LoVo (cell line): ENCODE data around the gene ACY1.

Experiments used
- DNase-seq: peaks from one replicate; pipeline ENCODE4 v3.0.0-alpha.2; 2016; ENCODE audit warnings: low spot score

Gene ACY1

GRCh38 chr3:51963951-51964451, 19.3 kb upstream of the ACY1 start:
- no peak for DNase-seq

DNA sequence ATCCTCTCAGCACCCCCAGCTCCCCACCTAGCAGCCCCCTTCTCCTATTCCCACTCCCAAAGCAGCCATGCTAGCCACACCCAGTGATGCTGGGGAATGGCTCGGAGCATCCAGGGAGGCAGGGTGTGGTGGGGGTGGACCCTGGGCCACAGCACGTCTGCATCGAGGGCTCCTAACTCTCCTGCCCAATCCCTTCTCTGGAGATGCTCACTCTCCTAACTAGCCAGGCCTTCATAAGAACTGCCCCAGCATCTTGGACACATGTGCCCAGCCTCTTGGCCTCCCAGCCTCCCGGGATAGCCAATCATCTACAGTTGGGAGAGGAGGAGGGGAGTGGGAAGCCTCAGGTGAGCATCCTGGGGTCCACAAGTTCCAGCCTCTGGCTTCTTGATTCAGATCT, 18.8 kb upstream of the ACY1 start:
- DNase-seq: no peak

GRCh38 chr3:51966016-51966415, 17.3 kb upstream of the ACY1 start:
- DNase-seq: no peak

GRCh38 chr3:51966486-51966885, 16.8 kb upstream of the ACY1 start:
- DNase-seq: no peak

DNA sequence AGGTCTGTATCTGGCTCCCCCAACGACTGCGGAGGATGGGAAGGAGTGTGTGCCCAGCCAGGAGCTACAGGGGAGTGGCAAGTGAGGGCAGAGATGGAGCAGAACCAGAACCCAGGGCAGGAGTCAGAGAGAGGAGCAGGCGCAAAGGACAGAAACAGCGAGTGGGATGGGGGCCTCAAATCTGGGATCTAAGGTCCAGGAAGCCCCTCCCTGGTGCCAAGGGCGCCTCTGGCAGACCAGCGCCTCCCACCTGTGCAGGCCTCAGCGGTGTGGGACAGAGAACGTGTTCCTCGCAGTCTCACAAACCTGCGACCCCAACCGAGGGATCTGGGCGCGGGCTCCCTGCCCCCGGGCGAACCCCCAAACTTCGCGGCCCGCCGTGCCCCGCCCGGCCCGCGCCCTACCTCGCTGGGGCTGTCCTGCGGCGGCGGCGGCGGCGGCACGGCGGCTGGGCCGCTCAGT, 16.4 kb upstream of the ACY1 start:
- DNase-seq: no peak

- DNase-seq: peak; percentile 63
Measured at GRCh38 chr3:51967384-51968169, 15.8 kb upstream of the ACY1 start, which contains the start of gene PCBP4. Gene PCBP4 (minus strand): TSS chr3:51967454. CDS start chr3:51961240, 6,214 bp downstream.

GRCh38 chr3:51968170-51968775, 15.1 kb upstream of the ACY1 start:
- no peak for DNase-seq

- no peak for DNase-seq
Measured at GRCh38 chr3:51968883-51969678, 14.3 kb upstream of the ACY1 start.

- no peak for DNase-seq
Measured at GRCh38 chr3:51969841-51970240, 13.5 kb upstream of the ACY1 start.

DNA sequence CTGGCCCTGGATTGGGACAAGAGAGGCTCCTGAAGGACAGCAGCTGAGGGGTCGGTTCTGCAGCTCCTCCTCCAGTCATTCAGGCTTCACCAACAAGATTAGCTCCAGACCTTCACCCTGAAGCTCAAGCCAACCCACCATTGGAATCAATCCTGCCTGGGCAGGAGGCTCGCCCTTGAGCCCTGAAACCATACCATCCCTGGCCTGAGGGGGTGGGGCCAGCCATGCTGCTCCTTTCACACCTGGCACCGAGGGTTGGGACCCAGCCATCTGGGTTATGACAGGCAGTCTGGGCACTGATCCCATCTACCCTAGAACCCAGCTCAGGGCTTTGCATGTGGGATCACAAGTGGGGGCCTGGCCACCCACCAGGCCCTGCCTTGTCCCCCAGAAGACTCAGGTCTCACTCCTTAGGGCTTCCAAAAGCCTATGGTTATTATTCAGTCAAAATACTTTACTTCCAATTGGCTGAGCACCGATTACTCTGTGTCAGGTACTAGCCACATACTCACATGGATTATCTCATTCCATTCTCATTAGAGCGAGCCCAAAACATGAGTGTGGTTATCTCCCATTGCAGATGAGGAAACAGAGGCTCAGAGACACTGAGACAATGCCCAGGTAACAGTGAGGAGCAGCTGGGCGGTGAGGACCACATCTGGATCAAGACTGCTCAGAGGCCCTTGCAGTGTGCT, 12.6 kb upstream of the ACY1 start:
- no peak for DNase-seq

- DNase-seq: no peak
Measured at GRCh38 chr3:51971350-51971749, 12.0 kb upstream of the ACY1 start.

DNA sequence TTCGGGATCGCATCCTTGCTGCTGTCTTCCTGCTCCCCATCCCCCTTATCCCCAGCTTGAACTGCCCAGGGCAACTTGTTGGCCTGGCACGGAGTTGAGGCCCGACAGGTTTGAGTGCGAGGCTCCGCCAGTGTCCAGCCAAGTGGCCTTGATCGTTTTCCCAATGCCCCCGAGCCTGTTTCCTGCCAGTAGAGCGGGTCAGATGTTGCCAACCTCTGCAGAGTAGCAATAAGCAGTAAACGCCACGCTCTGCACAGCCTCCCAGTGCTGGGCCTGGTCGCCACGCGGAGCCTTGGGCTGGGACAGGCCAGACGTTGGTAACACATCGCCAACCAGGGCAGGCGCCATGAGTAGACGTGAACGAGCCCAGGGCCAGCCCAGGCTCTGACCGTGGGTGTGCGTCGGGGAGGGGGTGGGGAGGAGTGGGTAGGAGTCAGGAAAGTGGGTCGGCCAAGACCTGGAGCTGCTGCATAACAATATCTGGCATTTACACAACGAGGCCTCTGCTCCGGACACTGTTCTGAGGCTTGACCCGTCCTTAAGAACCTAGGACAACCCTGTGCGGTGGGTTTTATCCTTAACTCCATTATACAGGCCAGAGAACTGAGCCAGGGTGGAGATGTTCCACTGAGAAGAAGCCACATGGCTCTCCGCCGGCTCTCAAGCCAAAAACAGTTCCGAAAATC, 8.9 kb upstream of the ACY1 start:
- no peak for DNase-seq

- DNase-seq: peak; percentile 76
Measured at GRCh38 chr3:51974963-51975851, 8.1 kb upstream of the ACY1 start, which contains the start of gene ABHD14A. Gene ABHD14A (plus strand): TSS chr3:51975064. CDS start chr3:51975136, 72 bp downstream.

GRCh38 chr3:51975852-51976549, 7.3 kb upstream of the ACY1 start:
- no peak for DNase-seq

DNA sequence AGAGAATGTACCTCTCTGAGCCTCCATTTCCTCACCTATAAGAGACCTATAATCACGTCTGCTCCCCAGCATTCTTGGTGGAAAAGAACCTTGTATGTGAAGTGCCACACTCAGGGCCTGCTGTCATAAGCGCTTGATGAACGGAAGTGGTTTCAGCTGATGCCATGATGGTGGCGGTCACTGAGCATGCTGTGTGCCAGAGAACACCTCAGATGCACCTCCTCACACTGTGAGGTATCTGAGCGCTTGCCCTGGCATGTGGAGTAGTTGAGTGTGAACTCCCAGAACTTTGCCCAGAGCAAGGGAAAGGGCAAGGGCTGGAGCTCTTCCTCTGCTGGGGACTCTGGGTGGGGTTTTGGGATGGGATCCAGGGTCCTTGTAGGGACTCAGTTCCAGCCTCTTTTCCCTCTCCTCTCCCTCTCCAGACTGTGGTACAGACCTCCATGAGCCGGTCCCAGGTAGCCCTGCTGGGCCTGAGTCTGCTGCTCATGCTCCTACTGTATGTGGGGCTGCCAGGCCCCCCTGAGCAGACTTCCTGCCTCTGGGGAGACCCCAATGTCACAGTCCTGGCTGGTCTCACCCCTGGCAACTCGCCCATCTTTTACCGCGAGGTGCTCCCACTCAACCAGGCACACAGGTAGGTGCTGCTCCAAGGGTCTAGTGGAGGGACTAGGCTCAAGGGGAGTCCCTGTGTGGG, 5.7 kb upstream of the ACY1 start:
- no peak for DNase-seq

DNA sequence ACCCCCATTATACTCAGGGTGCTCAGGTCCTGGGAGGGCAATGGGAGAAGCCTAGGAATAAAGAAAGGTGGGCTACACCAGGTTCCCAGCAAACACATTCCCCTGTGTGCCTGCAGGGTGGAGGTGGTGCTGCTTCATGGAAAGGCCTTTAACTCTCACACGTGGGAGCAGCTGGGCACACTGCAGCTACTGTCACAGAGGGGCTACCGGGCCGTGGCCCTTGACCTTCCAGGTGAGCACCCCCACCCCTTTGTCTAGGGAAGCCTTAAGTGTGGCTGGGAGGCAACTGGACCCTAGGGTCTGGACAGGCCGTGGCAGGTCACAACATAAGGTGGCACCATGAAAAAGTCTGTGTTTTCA, 5.2 kb upstream of the ACY1 start:
- no peak for DNase-seq

DNA sequence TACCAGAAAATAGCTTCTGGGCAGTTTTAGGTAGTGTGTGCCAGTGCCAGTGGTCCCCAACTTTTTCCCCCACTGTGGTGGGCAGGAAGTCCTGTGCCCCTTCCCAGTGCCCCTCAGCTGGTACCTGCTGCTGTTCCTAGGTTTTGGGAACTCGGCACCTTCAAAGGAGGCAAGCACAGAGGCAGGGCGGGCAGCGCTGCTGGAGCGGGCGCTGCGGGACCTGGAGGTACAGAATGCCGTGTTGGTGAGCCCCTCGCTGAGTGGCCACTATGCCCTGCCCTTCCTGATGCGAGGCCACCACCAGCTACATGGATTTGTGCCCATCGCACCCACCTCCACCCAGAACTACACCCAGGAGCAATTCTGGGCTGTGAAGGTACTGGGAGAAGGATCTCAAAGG, 3.1 kb upstream of the ACY1 start:
- DNase-seq: no peak

DNA sequence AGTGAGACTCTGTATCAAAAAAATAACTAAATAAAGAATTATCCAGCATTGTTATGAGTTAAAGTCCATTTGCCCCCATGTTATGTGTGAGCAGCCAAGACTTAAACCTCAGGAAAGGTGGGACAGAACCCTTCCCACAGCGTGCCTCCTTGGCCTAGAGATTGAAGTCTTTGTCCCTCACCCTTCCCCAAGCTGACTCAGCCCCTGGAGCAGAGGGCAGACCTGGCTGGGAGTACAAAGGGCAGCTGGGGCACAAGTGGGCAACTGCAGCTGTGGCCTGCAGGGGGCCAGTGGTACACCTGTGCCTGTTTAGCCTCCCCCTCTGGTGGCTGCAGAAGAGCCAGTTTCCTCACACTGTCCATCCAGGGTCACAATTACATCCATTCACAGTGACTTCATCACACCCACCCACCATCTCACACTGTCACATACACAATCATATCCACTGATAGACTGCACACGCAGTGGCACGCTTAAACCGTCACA, 940 bp upstream of the ACY1 start:
- peak; percentile 86 for DNase-seq
